Measurements from ENCODE around the gene BMP10. TPM values are rescaled to one million over a fixed set of nuclear protein-coding genes. Genes with fewer than 3 reads are reported as not detected.

The BMP10 gene
- total RNA-seq, 1 donor from 2014 or later, result not detected

DNA sequence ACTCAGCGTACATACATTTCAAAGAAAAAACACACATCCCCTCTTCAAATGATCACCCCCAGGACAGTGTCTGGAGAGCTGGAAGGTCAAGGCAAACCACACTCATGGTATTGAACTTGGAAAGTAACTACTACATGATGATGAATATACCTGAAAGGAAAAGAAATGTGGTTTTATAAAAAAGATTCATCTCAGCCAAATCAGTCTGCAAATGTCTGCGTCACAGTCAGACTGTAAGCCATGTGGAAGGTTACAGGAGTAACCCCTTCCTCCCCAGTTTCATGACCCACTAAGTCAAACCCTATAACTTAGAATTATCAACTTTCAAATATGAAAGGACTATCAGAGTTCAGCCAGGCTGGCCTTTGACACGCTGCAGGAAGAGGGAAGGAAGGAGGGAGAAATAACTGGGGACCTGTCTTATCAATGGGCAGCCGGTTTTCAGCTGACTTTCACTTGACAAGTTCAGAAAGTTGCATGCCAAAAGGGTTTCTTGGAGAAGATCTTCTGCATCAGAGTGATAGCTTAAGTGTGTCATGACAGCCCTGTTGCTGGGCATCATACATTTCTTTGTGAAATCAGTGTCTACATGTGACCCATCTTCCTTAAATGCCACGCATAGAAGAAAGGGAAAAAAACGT lies 7.0 kb upstream of the BMP10 start:
- TF ChIP-seq, protein P1, sequence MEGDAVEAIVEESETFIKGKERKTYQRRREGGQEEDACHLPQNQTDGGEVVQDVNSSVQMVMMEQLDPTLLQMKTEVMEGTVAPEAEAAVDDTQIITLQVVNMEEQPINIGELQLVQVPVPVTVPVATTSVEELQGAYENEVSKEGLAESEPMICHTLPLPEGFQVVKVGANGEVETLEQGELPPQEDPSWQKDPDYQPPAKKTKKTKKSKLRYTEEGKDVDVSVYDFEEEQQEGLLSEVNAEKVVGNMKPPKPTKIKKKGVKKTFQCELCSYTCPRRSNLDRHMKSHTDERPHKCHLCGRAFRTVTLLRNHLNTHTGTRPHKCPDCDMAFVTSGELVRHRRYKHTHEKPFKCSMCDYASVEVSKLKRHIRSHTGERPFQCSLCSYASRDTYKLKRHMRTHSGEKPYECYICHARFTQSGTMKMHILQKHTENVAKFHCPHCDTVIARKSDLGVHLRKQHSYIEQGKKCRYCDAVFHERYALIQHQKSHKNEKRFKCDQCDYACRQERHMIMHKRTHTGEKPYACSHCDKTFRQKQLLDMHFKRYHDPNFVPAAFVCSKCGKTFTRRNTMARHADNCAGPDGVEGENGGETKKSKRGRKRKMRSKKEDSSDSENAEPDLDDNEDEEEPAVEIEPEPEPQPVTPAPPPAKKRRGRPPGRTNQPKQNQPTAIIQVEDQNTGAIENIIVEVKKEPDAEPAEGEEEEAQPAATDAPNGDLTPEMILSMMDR (IDR thresholded peaks at IDR 0.05; ENCODE audit: partially characterized antibody, unreplicated experiment), result no peak
- Mint-ChIP-seq H3K9me3 (ENCODE audit: unreplicated experiment) (no peaks in the 10 kb centered on the region), H3K36me3 (ENCODE audit: unreplicated experiment) (no peaks in the 10 kb centered on the region), H3K4me3 (ENCODE audit: unreplicated experiment) (no peak overlapping the region), H3K4me1 (ENCODE audit: low read depth, unreplicated experiment) (no peaks in the 10 kb centered on the region), H3K27me3 (ENCODE audit: unreplicated experiment) (no peaks in the 10 kb centered on the region), H3K27ac (ENCODE audit: unreplicated experiment) (no peak overlapping the region)
- DNase-seq, result no peak

DNA sequence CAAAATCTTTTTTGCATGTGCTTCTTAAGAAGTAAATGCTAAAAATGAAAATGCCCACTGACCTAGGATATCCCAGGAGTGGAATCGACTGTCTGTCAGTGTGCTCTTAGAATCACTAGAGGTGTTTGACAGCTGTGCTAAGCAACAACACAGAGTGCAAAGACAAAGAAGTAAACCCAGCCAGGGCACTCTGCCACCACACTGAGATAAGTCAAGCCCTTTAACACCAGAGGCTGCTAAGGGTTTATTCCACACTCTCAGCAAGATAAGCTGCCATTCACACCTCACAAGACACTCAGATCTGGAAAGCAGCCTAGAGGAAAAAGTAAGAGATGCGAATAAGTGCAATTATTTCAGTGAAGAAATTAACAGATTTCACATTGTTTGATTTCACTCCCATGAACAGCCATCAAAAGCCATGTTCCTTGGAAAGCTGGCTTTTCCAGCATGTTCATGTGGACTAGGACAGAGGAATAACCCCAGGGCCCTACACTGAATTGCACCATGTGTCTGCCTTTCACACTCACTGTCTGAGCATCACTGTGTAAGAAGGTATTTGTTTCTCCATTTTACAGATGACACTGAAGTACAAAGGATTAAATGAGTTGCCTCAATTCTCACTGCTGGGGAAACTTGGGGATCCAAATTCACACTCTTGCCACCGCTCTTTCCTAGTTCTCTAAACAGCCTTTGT lies 6.0 kb upstream of the BMP10 start:
- H3K4me1 Mint-ChIP-seq (ENCODE audit: low read depth, unreplicated experiment), result no peaks in the 10 kb centered on the region
- no peaks in the 10 kb centered on the region for H3K36me3 Mint-ChIP-seq (ENCODE audit: unreplicated experiment)
- no peaks in the 10 kb centered on the region for H3K9me3 Mint-ChIP-seq (ENCODE audit: unreplicated experiment)
- TF ChIP-seq, protein P1 (IDR thresholded peaks at IDR 0.05; ENCODE audit: partially characterized antibody, unreplicated experiment), result no peak
- H3K4me3 Mint-ChIP-seq (ENCODE audit: unreplicated experiment), result no peak overlapping the region
- DNase-seq, result no peak
- no peaks in the 10 kb centered on the region for H3K27me3 Mint-ChIP-seq (ENCODE audit: unreplicated experiment)
- H3K27ac Mint-ChIP-seq (ENCODE audit: unreplicated experiment), result no peak overlapping the region

DNA sequence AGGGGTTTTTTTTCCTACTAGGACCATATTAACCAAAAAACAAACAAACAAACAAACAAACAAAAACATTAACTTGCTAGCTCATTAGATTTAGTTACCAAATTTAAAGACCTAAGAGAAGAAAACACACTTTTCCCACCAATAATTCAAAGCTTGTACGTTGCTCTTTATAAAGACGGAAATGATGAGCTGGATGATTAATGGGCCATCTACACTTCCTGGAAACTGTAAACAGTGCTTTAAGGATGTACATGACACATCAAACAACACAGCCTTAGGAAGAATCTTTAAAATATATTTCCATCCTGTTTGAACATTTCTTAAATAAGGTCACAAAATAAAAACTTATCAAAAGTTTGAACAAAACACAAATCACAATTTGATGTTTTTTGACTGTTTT lies 982 bp downstream of the BMP10 start:
- H3K4me1 Mint-ChIP-seq (ENCODE audit: low read depth, unreplicated experiment), result peaks cover 4% of the 10 kb centered on the region
- no peaks in the 10 kb centered on the region for H3K27me3 Mint-ChIP-seq (ENCODE audit: unreplicated experiment)
- TF ChIP-seq, protein P1 (IDR thresholded peaks at IDR 0.05; ENCODE audit: partially characterized antibody, unreplicated experiment), result no peak
- no peak for DNase-seq
- no peak overlapping the region for H3K27ac Mint-ChIP-seq (ENCODE audit: unreplicated experiment)
- no peak overlapping the region for H3K4me3 Mint-ChIP-seq (ENCODE audit: unreplicated experiment)
- no peaks in the 10 kb centered on the region for H3K36me3 Mint-ChIP-seq (ENCODE audit: unreplicated experiment)
- H3K9me3 Mint-ChIP-seq (ENCODE audit: unreplicated experiment), result no peaks in the 10 kb centered on the region

DNA sequence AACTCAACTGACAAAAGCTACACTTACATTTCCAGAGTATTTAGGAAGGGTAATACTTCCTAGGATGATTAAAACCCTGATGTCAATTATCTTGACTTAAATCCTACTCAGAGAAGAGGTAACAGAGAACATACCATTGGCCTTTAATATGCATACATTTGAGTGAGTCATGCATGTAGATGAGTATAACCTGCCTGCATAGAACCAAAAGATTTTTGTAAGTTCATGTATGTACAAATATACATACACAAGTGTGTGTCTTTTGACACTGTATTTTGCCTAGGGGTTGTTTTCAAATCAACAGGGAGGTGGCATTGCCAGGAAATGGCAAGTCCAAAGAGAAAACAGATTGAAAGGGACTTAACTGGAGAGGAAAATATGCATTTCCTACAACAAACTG lies 6.1 kb downstream of the BMP10 start:
- no peak overlapping the region for H3K4me3 Mint-ChIP-seq (ENCODE audit: unreplicated experiment)
- peaks cover 4% of the 10 kb centered on the region for H3K4me1 Mint-ChIP-seq (ENCODE audit: low read depth, unreplicated experiment)
- no peak for DNase-seq
- no peaks in the 10 kb centered on the region for H3K9me3 Mint-ChIP-seq (ENCODE audit: unreplicated experiment)
- H3K36me3 Mint-ChIP-seq (ENCODE audit: unreplicated experiment), result no peaks in the 10 kb centered on the region
- H3K27me3 Mint-ChIP-seq (ENCODE audit: unreplicated experiment), result no peaks in the 10 kb centered on the region
- TF ChIP-seq, protein P1 (IDR thresholded peaks at IDR 0.05; ENCODE audit: partially characterized antibody, unreplicated experiment), result no peak
- no peak overlapping the region for H3K27ac Mint-ChIP-seq (ENCODE audit: unreplicated experiment)

DNA sequence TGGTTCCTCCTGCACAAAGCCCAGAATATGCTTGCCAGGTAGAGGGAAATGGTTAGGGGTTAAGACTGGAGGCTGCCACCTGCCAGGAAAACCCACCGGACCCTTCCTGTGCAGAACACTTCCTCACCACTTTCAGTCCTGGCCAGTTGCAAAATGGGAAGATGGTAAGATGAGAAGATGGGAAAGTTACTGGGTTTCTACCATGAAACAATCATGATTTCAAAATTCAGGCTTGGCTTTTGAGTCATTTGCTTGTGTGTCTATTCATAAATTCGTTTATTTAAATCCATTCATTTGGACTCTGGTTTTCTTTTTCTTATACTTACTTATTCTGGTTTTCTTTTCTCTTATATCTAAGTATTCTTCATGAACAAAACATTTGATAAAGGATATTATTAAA lies 7.2 kb downstream of the BMP10 start:
- Mint-ChIP-seq H3K27me3 (ENCODE audit: unreplicated experiment) (peaks cover 5% of the 10 kb centered on the region), H3K4me1 (ENCODE audit: low read depth, unreplicated experiment) (peaks cover 4% of the 10 kb centered on the region), H3K4me3 (ENCODE audit: unreplicated experiment) (no peak overlapping the region), H3K27ac (ENCODE audit: unreplicated experiment) (no peak overlapping the region), H3K9me3 (ENCODE audit: unreplicated experiment) (no peaks in the 10 kb centered on the region), H3K36me3 (ENCODE audit: unreplicated experiment) (no peaks in the 10 kb centered on the region)
- DNase-seq, result no peak
- TF ChIP-seq, protein P1 (IDR thresholded peaks at IDR 0.05; ENCODE audit: partially characterized antibody, unreplicated experiment), result no peak

Data from glutamatergic neuron (in vitro differentiated cells).